Left ventricle myocardium superior (tissue), 1 donor: ENCODE data around the gene PLXNA4. TPM values are rescaled to one million over a fixed set of nuclear protein-coding genes. Genes with fewer than 3 reads are reported as not detected.
A peak's percentile ranks its signal among the peaks of the same experiment; 100 is the strongest.

ENCODE experiments used
- ATAC-seq: fragments of 200-7000 bp; cut with Tn5 transposase; one replicate; pipeline ENCODE4 v1.9.1; 2020; ENCODE audit warnings: mild to moderate bottlenecking, moderate library complexity
- DNase-seq: peaks from one replicate; pipeline ENCODE4 v3.0.0-alpha.2; 2020
- intact Hi-C: fragments of 100-400 bp; cut with micrococcal nuclease; formaldehyde crosslinking; loops from one replicate; pipeline ENCODE4 v1.11.0; 2022
- total RNA-seq: library from RNA; stranded (reverse); fragmentation: NEBNext Ultra II Directional; extraction: Animal tissue kit (Norgen Biotek cat#: 25700); gene quantifications from one replicate; pipeline ENCODE4 v1.2.1, GENCODE V29; 2021
- donor health status: DM: no; HTN: yes; CAD: no; lungs with severe emphysema.

Gene PLXNA4
- total RNA-seq, 1 donor from 2014 or later = 19.2 TPM

DNA sequence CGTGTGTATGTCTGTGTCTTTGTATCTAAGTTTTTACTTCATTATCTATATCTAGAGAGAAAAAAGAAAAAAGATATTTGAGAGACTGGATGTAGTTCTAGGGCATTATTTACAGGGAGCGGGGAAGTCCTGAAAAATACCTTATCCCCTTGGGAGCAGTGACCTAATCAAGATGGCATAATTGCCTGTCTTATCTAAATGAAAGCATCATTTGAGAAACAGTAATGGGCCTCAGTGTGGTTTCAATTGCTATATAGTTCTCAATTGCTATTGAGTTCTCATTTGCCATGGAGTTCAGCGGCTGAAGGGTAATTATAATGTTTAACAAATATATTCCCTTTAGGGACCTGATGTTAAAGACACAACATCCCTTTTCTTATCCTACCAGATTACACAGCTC is 216.5 kb downstream of the PLXNA4 start:
- no peak for DNase-seq
- intact Hi-C loops = no loop called here
- ATAC-seq = no peak

GRCh38 chr7:132355048-132355447 is 221.2 kb downstream of the PLXNA4 start:
- DNase-seq (no peak), ATAC-seq (no peak)
- intact Hi-C loops = no loop called here

GRCh38 chr7:132354527-132354926 is 221.7 kb downstream of the PLXNA4 start:
- no peak for ATAC-seq
- intact Hi-C loops = no loop called here
- DNase-seq = no peak

GRCh38 chr7:132353936-132354335 is 222.3 kb downstream of the PLXNA4 start:
- intact Hi-C loops = no loop called here
- no peak for ATAC-seq
- no peak for DNase-seq

DNA sequence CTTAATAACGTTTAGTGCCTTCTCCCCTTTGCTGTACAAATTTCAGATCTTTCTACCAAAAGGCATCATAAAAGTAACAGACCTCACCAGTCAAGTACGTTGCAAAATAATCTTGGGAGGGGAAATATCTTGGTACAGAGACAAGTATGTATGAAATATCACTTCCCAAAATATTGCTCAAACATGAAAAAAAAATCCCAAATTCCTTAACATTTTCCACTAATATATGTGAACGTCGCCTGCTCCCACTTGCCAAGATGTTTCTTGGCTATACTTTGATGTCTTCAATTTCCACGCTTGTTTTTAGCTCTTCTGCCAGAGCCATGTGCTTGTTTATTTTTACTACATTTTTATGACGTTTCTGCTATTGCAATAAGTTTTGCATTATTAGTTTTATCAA is 223.5 kb downstream of the PLXNA4 start:
- DNase-seq (no peak), ATAC-seq (peak; percentile 40)
- intact Hi-C loops = no loop called here

- DNase-seq (no peak), ATAC-seq (peak; percentile 35)
- intact Hi-C loops = no loop called here
Observed at GRCh38 chr7:132351954-132352499, 224.2 kb downstream of the PLXNA4 start.

- ATAC-seq (no peak), DNase-seq (no peak)
- intact Hi-C loops = no loop called here
Observed at GRCh38 chr7:132350741-132351140, 225.5 kb downstream of the PLXNA4 start.

DNA sequence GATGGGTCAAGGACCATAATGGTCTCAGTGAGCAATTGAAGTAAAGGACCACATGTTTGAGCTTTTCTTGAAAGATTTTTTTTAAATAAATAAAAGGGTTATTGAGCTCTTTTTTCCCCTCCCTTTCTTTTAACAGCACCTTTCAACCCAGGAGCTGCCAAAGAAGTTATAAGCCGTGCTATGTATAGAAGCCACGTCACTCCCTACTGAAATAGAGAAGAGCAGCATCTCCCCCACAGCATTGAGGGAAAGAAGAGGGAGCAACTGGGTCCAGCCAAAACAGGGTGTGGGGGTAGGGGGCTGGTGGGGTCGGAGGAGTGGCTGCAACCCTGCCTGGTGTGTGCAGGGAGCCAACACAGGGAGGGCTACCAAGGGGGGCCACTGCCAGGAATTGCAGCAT is 227.2 kb downstream of the PLXNA4 start:
- intact Hi-C loops = no loop called here
- DNase-seq = no peak
- peak; percentile 63 for ATAC-seq

GRCh38 chr7:132348341-132348740 is 227.9 kb downstream of the PLXNA4 start:
- no peak for ATAC-seq
- intact Hi-C loops = no loop called here

DNA sequence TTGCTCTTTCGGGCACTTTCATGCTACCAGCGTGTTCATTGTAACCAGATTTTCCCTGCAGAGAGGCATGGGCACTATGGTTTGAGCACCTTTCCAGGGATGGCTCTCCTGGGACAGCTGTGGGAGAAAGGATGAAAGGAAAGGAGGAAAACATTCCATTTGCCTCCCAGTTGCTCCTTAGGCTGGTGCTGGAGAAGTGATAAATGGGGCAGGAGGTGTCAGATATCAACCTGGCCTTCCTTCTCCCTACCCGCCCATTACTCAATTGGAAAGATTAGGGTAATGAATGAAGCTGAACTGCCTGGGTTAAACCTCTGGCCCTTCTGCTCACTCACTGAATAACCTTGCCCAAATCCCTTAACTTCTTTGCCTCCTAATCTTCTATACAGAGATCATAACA is 228.4 kb downstream of the PLXNA4 start:
- DNase-seq = no peak
- no peak for ATAC-seq
- intact Hi-C loops = no loop called here

More at GRCh38 chr7:132348341-132348740, 227.9 kb downstream of the PLXNA4 start:
- DNase-seq = no peak

DNA sequence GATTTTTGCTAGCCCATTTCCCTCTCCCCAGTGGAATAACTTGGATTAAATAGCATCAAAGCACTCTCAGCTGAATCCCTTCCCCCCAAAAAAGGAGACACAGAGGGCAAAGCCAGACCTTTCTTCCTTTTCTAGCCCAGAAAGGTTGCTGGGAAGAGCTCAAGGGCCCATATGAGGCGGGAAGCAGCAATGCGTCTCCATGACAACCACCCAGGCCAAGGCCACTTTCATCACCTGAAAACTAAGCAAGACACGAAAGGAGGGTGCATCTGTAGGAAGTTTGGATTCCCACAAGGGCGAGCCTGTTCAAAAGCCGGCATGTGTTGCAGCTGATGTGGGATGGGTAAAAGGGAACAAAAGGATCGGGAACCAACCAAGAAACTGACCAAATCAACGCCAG is 229.1 kb downstream of the PLXNA4 start:
- ATAC-seq = no peak
- DNase-seq = no peak
- intact Hi-C loops = no loop called here

GRCh38 chr7:132345543-132346129 is 230.6 kb downstream of the PLXNA4 start:
- intact Hi-C loops = no loop called here
- DNase-seq (no peak), ATAC-seq (peak; percentile 53)

DNA sequence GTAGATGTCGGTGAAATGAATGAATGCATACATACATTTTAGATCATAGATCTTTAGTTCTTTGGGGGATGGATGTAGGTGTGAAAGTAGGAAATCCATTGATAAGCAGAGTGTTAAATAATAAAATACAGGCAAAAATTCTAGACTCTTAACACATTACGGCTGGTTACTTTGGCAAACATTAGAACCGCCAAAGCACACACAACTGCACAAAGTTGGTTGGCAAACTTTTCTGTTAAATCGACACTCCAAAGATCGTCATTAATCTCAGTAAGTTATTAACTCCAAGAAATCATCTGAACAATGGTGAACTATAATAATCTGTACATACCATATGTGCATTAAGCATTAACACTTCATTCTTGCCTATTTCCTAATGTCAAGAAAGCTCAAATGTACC is 231.2 kb downstream of the PLXNA4 start:
- DNase-seq (no peak), ATAC-seq (no peak)
- intact Hi-C loops = no loop called here

DNA sequence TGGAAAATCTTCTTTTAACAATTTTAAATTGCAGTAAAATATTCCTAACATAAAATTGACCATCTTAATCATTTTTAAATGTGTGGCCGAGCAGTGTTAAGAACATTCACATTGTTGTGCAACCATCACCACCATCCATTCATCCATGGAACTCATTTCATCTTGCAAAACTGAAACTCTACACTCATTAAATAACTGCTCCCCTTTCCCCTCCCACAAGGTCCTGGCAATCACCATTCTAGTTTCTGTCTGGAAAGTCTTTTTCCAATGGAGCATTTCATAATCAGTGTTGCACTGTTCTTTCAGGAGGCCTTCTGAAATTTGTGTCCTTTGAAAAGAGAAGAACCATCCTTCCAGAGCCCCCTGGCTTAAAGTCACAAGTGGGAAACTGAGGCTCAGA is 233.1 kb downstream of the PLXNA4 start:
- ATAC-seq (peak; percentile 78), DNase-seq (no peak)
- intact Hi-C loops = no loop called here

- no peak for ATAC-seq
- intact Hi-C loops = no loop called here
Observed at GRCh38 chr7:132337450-132338080, 238.7 kb downstream of the PLXNA4 start.

GRCh38 chr7:132336797-132337196 is 239.5 kb downstream of the PLXNA4 start:
- intact Hi-C loops = no loop called here
- no peak for DNase-seq
- ATAC-seq = peak; percentile 25

More at GRCh38 chr7:132337450-132338080, 238.7 kb downstream of the PLXNA4 start:
- DNase-seq = no peak

DNA sequence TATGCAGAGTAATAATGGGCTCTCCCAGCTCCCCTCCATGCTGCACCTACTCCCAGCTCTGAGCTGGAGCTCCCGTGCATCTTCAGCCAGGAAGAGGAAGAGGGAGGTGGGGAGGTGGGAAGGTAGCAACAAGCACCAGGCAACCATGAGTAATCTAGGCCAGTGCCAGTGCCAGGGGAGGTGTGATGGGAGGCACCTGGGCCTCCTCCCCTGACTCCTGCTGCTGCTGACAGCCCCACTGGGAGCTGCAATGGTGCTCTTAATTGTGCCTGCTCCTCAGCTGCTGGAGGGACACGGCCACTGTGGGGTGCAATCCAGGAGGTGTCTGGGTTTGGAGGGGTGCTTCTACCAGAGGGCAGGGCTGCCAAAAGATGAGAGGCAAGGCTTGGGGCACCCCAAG is 243.0 kb downstream of the PLXNA4 start:
- intact Hi-C loops = no loop called here
- peak; percentile 65 for DNase-seq
- peak; percentile 82 for ATAC-seq

DNA sequence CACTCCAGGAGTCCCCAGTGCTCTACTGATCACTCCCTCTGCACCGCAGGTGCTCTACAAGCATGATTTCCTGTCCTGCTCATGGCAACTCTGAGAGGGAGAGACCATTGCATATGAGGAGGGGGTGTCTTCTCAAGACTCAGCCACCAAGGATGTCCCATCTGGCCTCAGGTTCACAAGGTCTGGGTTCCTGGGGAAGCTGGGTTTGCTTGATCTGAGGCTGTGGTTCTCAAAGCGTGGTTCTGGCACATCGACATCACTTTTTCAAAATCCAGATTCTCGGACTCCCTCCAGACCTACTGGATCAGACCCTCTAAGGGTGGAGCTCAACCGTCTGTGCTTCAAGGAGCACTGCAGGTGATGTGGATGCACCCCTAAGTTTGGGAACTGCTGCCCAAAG is 247.5 kb downstream of the PLXNA4 start:
- DNase-seq (no peak), ATAC-seq (no peak)
- intact Hi-C loops = no loop called here

DNA sequence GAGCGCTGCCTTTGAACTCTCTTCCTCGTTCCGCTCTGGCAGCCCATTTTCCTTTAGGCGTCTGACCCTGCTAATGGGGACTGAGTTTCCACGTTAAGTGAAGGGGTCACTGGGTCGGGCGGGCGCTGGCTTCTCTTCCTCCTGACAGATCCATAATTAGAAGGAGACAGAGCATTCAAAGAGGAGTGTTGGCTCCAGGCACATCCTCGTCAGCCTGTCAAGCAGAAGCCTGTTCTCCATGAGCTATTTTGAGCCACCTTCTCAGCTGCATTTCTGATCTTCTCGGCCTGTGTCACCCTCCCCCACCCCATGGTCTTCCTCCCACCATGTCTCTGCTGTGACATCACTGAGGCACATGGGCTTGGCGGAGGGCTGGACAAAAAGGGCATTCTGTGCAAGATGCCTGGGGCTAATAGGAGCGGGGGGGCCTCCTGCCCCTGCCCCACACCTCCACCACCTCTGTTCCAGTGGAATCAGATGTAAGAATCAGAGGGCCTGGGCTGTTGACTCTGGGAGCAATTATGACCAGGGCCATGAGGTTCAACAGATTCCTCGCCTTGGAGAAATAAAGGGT is 248.1 kb downstream of the PLXNA4 start:
- peak; percentile 52 for DNase-seq
- peak; percentile 87 for ATAC-seq
- intact Hi-C loops = no loop called here

DNA sequence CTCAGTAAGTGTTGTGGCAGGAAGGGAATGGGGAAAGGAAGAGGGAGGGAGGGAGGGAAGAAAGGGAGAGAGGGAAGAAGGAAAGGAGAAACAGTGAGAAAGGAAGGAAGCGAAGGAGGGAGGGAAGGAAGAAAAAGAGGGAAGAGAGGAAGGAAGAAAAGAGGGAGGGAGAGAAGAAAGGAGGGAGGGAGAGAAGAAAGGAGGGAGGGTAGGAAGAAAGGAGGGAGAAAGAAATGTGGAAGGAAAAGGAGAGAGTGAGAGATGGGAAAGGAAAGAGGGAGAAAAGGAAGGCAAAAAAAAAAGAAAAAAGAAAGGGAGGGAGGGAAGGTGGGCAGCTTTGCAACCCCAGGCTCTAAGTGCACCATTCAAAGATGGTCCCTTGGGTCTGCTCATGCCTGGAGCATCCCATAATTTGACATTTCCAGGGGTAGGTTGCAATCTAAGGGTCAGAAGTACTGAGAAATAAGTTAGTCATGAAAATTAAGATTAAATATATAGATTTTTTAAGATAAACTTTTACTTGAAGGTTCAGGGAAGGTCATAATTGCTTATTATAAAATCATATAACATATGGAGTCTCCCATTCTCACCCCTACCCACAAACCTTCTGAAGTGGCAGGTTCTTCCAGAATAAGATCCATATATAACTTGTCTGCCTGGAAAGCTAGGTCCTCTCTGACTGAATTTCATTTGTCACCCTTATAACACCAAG is 249.2 kb downstream of the PLXNA4 start:
- intact Hi-C loops = no loop called here
- DNase-seq (no peak), ATAC-seq (no peak)
